Right lobe of liver (tissue), 4 donors: ENCODE measurements around the gene GGNBP2.

Experiments
- POLR2A ChIP-seq: fragments of 450-650 bp; IDR thresholded peaks from one replicate; pipeline ENCODE4 v1.6.1; 2017; ENCODE audit warnings: antibody characterized with exemption, mild to moderate bottlenecking
- TF ChIP-seq, protein P1 (sequence below), 4 donors: fragments of 200-600 bp in 3 of 4; fragments of 450-650 bp in 1 of 4; IDR thresholded peaks; one replicate each; pipeline versions ENCODE4 v1.5.1 to v1.8.0; 2016 to 2022; ENCODE audit warnings: antibody characterized with exemption in 4 of 4, mild to moderate bottlenecking in 2 of 4
- donor health status: DM: no; HTN: no; CAD: no.
- donor health status: DM: no; HTN: no; CAD: no.
- donor health status: DM: no; HTN: yes; CAD: no.

DNA sequence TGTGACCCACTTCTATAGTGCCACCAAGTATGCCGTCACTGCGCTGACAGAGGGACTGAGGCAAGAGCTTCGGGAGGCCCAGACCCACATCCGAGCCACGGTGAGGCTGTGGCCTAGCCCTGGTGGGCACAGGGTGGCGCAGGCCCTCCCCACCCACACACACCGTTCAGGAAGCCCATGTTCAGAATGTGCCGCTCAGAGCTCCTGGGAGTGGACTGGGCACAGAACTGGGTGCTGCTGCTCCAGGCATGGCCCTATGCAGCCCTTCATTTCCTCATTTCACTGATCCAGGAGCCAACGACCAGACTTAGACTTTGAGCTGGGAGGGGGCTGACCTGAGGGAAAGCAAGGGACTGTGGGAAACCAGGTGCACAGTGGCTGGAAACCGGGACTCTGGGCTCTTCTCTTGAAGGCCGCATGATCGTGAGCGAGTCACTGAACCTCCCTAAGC is 54.3 kb downstream of the GGNBP2 start:
- no peak for TF ChIP-seq POLR2A
- TF ChIP-seq, protein P1, sequence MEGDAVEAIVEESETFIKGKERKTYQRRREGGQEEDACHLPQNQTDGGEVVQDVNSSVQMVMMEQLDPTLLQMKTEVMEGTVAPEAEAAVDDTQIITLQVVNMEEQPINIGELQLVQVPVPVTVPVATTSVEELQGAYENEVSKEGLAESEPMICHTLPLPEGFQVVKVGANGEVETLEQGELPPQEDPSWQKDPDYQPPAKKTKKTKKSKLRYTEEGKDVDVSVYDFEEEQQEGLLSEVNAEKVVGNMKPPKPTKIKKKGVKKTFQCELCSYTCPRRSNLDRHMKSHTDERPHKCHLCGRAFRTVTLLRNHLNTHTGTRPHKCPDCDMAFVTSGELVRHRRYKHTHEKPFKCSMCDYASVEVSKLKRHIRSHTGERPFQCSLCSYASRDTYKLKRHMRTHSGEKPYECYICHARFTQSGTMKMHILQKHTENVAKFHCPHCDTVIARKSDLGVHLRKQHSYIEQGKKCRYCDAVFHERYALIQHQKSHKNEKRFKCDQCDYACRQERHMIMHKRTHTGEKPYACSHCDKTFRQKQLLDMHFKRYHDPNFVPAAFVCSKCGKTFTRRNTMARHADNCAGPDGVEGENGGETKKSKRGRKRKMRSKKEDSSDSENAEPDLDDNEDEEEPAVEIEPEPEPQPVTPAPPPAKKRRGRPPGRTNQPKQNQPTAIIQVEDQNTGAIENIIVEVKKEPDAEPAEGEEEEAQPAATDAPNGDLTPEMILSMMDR (IDR thresholded peaks at IDR 0.05): no peak
